Gastrocnemius medialis (tissue), 4 donors: ENCODE data around the gene NT5C1A. TPM values are rescaled to one million over a fixed set of nuclear protein-coding genes. Genes with fewer than 3 reads are reported as not detected.

Experiments used
- ATAC-seq, 2 donors: fragments of 150-250 bp; one replicate each; pipeline ENCODE4 v1.9.1; 2016
- DNase-seq, 2 donors: peaks; one replicate each; pipeline ENCODE4 v3.0.0-alpha.2; 2019
- H3K27ac ChIP-seq, 4 donors: fragments of 200-600 bp; sonication (generic); 1 replicate in 1 of 4; 2 replicates in 3 of 4; pipeline ENCODE4 v1.5.1; 2016 to 2018; ENCODE audit warnings: mild to moderate bottlenecking in 2 of 4, moderate library complexity in 1 of 4
- H3K27me3 ChIP-seq, 3 donors: fragments of 200-600 bp; sonication (generic) in 2 of 3; 1 replicate in 1 of 3; 2 replicates in 2 of 3; pipeline versions ENCODE4 v1.5.1 to v1.6.0; 2016 to 2019; ENCODE audit warnings: mild to moderate bottlenecking in 1 of 3, moderate library complexity in 1 of 3
- H3K36me3 ChIP-seq, 2 donors: fragments of 200-600 bp; sonication (generic) in 1 of 2; one replicate each; pipeline ENCODE4 v1.5.1; 2017 to 2018
- H3K4me1 ChIP-seq, 2 donors: fragments of 200-600 bp; sonication (generic) in 1 of 2; one replicate each; pipeline ENCODE4 v1.5.1; 2016 to 2017; ENCODE audit warnings: mild to moderate bottlenecking in 2 of 2
- H3K4me3 ChIP-seq, 4 donors: fragments of 200-600 bp; sonication (generic) in 3 of 4; 1 replicate in 1 of 4; 2 replicates in 3 of 4; pipeline ENCODE4 v1.5.1; 2016 to 2019; ENCODE audit warnings: mild to moderate bottlenecking in 2 of 4
- H3K9me3 ChIP-seq, 3 donors: fragments of 200-600 bp; sonication (generic) in 2 of 3; 1 replicate in 1 of 3; 2 replicates in 2 of 3; pipeline ENCODE4 v1.5.1; 2016 to 2019
- POLR2A ChIP-seq, 2 donors: fragments of 450-650 bp; IDR thresholded peaks; one replicate each; pipeline ENCODE4 v1.6.1; 2017; ENCODE audit warnings: antibody characterized with exemption in 2 of 2, mild to moderate bottlenecking in 2 of 2, moderate library complexity in 2 of 2
- in situ Hi-C, 4 donors: fragments of 200-750 bp; cut with MboI; loops; one replicate each; pipeline versions ENCODE4 v1.15.0 to v1.8.0; 2017; ENCODE audit warnings: low sequenced_read_pairs in 4 of 4
- intact Hi-C: fragments of 100-400 bp; cut with DNase I; formaldehyde crosslinking; loops from one replicate; pipeline ENCODE4 v1.15.1; 2023; ENCODE audit warnings: low total_unique reads
- total RNA-seq, 4 donors: library from RNA; depleted of rRNA; stranded (reverse); fragments of >200 nt; gene quantifications; one replicate each; pipeline versions ENCODE4 v1.1.0 to v1.2.3, GENCODE V29; 2016
- TF ChIP-seq, protein P1 (sequence below), 5 experiments: fragments of 450-650 bp in 3 of 5; fragments of 200-600 bp in 2 of 5; sonication (generic) in 2 of 5; IDR thresholded peaks in 4 of 5; conservative IDR thresholded peaks in 1 of 5; 1 replicate in 4 of 5; 2 replicates in 1 of 5; pipeline ENCODE4 v1.5.1; 2016 to 2019; ENCODE audit warnings: antibody characterized with exemption in 5 of 5, mild to moderate bottlenecking in 3 of 5, moderate library complexity in 3 of 5

Gene NT5C1A
- total RNA-seq, 4 donors from 2014 or later = 10.8 to 85.5 (median 59.9) TPM

DNA sequence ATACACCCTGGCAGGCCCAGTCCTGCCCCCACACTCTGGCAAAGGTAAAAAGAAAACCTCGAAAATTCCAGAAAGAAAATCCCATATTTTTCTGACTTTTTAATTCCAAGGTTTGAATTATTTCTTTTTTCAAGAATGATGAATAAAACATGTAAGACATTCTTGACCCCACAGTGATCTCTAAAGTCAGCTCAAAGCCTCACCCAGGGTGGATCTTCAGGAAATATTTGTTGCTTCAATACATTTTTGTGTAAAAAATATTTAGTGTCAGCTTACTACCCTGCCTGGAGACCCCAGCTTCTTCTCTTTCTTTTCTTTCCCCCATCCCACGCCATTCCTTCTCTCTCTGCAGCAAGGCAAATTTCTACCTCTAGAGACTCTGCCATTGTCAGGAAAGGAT lies 7.0 kb upstream of the NT5C1A start:
- TF ChIP-seq POLR2A (IDR thresholded peaks at IDR 0.05) = no peak
- TF ChIP-seq, protein P1, sequence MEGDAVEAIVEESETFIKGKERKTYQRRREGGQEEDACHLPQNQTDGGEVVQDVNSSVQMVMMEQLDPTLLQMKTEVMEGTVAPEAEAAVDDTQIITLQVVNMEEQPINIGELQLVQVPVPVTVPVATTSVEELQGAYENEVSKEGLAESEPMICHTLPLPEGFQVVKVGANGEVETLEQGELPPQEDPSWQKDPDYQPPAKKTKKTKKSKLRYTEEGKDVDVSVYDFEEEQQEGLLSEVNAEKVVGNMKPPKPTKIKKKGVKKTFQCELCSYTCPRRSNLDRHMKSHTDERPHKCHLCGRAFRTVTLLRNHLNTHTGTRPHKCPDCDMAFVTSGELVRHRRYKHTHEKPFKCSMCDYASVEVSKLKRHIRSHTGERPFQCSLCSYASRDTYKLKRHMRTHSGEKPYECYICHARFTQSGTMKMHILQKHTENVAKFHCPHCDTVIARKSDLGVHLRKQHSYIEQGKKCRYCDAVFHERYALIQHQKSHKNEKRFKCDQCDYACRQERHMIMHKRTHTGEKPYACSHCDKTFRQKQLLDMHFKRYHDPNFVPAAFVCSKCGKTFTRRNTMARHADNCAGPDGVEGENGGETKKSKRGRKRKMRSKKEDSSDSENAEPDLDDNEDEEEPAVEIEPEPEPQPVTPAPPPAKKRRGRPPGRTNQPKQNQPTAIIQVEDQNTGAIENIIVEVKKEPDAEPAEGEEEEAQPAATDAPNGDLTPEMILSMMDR (IDR thresholded peaks at IDR 0.05 in 4 of 5, conservative IDR thresholded peaks at IDR 0.05 in 1 of 5) = no peak
- H3K9me3 ChIP-seq = no peaks in the 10 kb centered on the region
- in situ Hi-C loops (no loop called here), intact Hi-C loops (no loop called here)
- no peak for DNase-seq
- H3K36me3 ChIP-seq = no peaks in the 10 kb centered on the region
- no peak overlapping the region for H3K4me3 ChIP-seq
- no peak overlapping the region for H3K27ac ChIP-seq
- peaks cover 9 to 23% of the 10 kb centered on the region in 2 donors for H3K4me1 ChIP-seq
- ATAC-seq = no peak
- H3K27me3 ChIP-seq = peaks cover 0 to 8% (median 6%) of the 10 kb centered on the region in 3 donors

DNA sequence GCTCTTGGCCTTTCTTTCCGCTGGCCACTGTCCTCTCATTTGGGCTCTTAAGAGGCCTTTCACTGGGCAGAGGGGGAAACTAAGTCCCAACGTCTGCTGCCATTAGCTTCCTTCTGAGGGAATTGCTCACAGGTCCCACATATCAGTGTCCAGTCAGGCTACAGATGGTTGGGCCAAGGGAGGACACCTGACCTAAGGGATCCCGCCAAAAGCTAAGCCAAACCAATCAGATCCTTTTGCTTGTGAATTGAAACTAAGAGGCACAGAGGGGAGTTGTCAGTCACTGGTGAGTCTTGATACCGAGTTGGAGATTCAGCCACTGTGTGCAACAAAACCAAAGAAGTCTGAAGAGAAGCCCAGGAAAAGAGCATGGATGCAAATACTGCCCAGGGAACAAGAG lies 5.7 kb upstream of the NT5C1A start:
- H3K4me1 ChIP-seq = peaks cover 15 to 31% of the 10 kb centered on the region in 2 donors
- no peak overlapping the region for H3K4me3 ChIP-seq
- H3K9me3 ChIP-seq = no peaks in the 10 kb centered on the region
- no peak for DNase-seq
- no peaks in the 10 kb centered on the region for H3K27me3 ChIP-seq
- H3K36me3 ChIP-seq = no peaks in the 10 kb centered on the region
- H3K27ac ChIP-seq = peak overlapping the region; percentile 74 to 97 (median 86)
- intact Hi-C loops (loop anchor here (1.0 kb wide), 1 partner anchor 14 kb away; the partner anchor contains the start of gene HPCAL4), in situ Hi-C loops (no loop called here)
- no peak for ATAC-seq
- TF ChIP-seq, protein P1 (IDR thresholded peaks at IDR 0.05 in 4 of 5, conservative IDR thresholded peaks at IDR 0.05 in 1 of 5) = no peak
- no peak for TF ChIP-seq POLR2A (IDR thresholded peaks at IDR 0.05)

DNA sequence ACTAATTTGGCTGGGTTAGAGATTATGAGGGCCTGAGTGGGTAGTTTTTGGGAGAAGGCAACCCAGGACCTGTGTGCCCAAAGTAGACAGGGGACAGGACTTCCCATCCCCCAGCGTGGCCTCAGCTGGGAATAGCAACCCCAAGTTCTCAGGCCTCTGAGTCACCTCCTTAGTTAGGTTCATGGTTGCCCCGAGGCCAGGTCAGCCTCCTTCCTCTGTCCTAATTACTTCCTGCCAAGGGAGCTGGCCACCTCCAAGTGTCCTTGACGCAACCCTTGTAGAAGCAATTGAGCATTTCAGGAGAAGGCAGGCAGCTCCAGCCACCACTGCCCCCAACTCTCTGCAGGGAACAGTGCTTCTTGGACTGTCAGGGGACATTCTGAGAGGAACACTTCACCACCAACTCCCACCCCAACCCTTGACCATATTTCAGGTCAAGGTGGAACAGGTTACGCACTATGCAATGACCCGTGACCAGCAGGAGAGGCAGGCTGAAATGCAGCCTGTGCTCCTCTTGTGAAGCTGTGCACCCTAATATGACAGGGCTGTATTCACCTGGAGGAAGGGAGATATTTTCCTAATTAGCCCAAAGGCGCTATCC lies 5.1 kb upstream of the NT5C1A start:
- no peaks in the 10 kb centered on the region for H3K9me3 ChIP-seq
- no peaks in the 10 kb centered on the region for H3K36me3 ChIP-seq
- DNase-seq = peak; percentile 77 to 88
- no peaks in the 10 kb centered on the region for H3K27me3 ChIP-seq
- intact Hi-C loops (loop anchor here (1.0 kb wide), 1 partner anchor 14 kb away; the partner anchor contains the start of gene HPCAL4), in situ Hi-C loops (no loop called here)
- H3K27ac ChIP-seq = peak overlapping the region; percentile 74 to 97 (median 86)
- no peak for TF ChIP-seq POLR2A (IDR thresholded peaks at IDR 0.05)
- TF ChIP-seq, protein P1 (IDR thresholded peaks at IDR 0.05 in 4 of 5, conservative IDR thresholded peaks at IDR 0.05 in 1 of 5) = no peak
- ATAC-seq = peak; percentile 74 to 78
- H3K4me1 ChIP-seq = peaks cover 21 to 37% of the 10 kb centered on the region in 2 donors
- no peak overlapping the region for H3K4me3 ChIP-seq

DNA sequence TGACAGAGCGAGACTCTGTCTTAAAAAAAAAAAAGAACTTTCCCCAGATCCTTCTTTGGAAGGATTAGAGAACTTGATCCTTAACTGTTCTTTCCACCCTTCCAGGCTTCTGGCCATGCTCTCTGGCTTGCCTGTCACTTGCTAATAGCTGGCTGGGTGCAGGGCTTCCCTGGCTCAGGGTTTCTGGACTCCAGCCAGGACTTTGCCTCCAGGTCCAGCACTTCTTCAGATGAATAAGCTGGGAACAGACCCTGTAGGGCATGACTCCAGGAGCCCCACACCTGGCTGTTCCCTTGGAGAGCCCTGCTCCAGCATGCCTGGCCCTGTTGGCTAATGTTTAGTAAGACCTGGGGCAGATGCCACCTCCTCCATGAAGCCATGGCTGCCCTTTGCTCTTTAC lies 3.3 kb upstream of the NT5C1A start:
- peak; percentile 34 to 39 for ATAC-seq

More for the DNA sequence above, 3.3 kb upstream of the NT5C1A start:
- Histone ChIP-seq H3K9me3 (no peaks in the 10 kb centered on the region), H3K4me3 (no peak overlapping the region), H3K27me3 (no peaks in the 10 kb centered on the region), H3K27ac (peak overlapping the region; percentile 93 to 97 (median 96)), H3K36me3 (no peaks in the 10 kb centered on the region), H3K4me1 (peaks cover 32 to 50% of the 10 kb centered on the region in 2 donors)
- DNase-seq = peak; percentile 43 to 88
- in situ Hi-C loops = no loop called here
- intact Hi-C loops = no loop called here
- no peak for TF ChIP-seq POLR2A (IDR thresholded peaks at IDR 0.05)
- TF ChIP-seq, protein P1 (IDR thresholded peaks at IDR 0.05 in 4 of 5, conservative IDR thresholded peaks at IDR 0.05 in 1 of 5) = no peak
